Skeletal muscle tissue (tissue), 4 donors: ENCODE measurements around the gene RBM33. TPM values are rescaled to one million over a fixed set of nuclear protein-coding genes. Genes with fewer than 3 reads are reported as not detected.

Experiments
- H3K27ac ChIP-seq: one replicate; pipeline ENCODE4 v1.7.0; 2013; ENCODE audit warnings: mild to moderate bottlenecking, low read depth, low read length, inconsistent platforms
- H3K27me3 ChIP-seq, 3 donors: one replicate each; pipeline ENCODE4 v1.7.0; 2013; ENCODE audit warnings: low read length in 3 of 3; ENCODE audit not compliant: control insufficient read depth in 3 of 3, insufficient read depth in 3 of 3
- H3K36me3 ChIP-seq, 3 donors: one replicate each; pipeline ENCODE4 v1.7.0; 2013; ENCODE audit warnings: low read length in 3 of 3; ENCODE audit not compliant: control insufficient read depth in 3 of 3, insufficient read depth in 3 of 3
- H3K4me1 ChIP-seq, 3 donors: one replicate each; pipeline ENCODE4 v1.7.0; 2013; ENCODE audit warnings: low read length in 3 of 3, mild to moderate bottlenecking in 3 of 3; ENCODE audit not compliant: control insufficient read depth in 3 of 3, insufficient read depth in 3 of 3
- H3K4me3 ChIP-seq, 3 donors: one replicate each; pipeline ENCODE4 v1.7.0; 2013; ENCODE audit warnings: low read length in 3 of 3
- H3K9ac ChIP-seq, 3 donors: one replicate each; pipeline ENCODE4 v1.7.0; 2013; ENCODE audit warnings: low read length in 3 of 3, mild to moderate bottlenecking in 3 of 3, moderate library complexity in 2 of 3, low read depth in 1 of 3
- H3K9me3 ChIP-seq, 3 donors: one replicate each; pipeline ENCODE4 v1.7.0; 2013; ENCODE audit warnings: low read length in 3 of 3; ENCODE audit not compliant: control insufficient read depth in 3 of 3
- total RNA-seq: library from RNA; depleted of rRNA; stranded (reverse); fragments of >200 nt; gene quantifications from one replicate; pipeline ENCODE4 v1.2.3, GENCODE V29; 2014
- donor health status: Osteomylitis.

RBM33 gene
- total RNA-seq, 1 donor from 2014 or later = 53.2 TPM

DNA sequence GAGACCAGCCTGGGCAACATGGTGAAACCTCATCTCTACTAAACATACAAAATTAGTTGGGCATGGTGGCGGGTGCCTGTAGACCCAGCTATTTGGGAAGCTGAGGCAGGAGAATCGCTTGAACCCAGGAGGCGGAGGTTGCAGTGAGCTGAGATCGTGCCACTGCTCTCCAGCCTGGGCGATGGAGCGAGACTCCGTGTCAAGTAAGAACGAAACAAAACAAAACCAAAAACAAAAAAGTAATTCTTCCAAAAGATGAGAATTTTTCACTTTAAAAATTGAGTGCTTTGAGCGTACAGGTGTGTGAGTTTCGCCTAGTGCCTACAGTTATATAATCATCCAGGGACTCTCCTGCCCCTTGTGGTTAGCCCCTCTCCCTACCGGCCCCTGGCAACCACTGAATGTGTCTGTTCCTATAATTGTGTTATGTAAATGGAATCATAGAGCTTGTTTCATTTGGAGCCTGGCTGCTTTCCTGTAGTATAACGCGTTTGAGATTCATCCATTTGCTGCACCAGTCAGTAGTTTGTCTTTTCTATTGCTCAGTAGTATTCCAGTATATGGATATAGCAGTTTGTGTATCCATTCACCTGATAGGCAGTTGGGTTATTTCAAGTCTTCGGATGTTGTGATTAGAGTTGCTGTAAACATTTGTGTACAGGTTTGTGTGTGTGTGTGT lies 80.0 kb downstream of the RBM33 start:
- Histone ChIP-seq H3K36me3 (peaks cover 0 to 10% (median 0%) of the 10 kb centered on the region in 3 donors), H3K27me3 (no peaks in the 10 kb centered on the region), H3K4me1 (peaks cover 0 to 14% (median 2%) of the 10 kb centered on the region in 3 donors)

DNA sequence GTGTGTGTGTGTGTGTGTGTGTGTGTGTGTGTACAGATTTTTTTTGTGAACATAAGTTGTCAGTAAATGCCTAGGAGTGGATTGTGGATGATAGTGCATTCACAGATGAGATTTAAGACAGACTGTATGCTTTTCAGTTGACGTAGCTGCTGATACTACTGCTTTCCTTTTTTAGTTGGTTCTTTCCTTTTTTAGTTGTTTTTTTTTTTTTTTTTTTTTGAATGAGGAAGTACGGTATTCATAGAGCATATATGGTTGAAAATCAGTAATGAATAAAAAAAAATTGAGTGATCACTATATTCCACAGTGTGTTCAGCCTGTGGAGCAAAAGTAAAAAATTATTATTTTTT lies 80.5 kb downstream of the RBM33 start:
- Histone ChIP-seq H3K27ac (no peak overlapping the region), H3K36me3 (peaks cover 0 to 10% (median 0%) of the 10 kb centered on the region in 3 donors), H3K4me1 (peaks cover 0 to 18% (median 2%) of the 10 kb centered on the region in 3 donors), H3K9me3 (no peaks in the 10 kb centered on the region), H3K9ac (no peak overlapping the region), H3K4me3 (no peak overlapping the region), H3K27me3 (no peaks in the 10 kb centered on the region)

More for the DNA sequence above, 80.0 kb downstream of the RBM33 start:
- no peaks in the 10 kb centered on the region for H3K9me3 ChIP-seq
- no peak overlapping the region for H3K4me3 ChIP-seq
- H3K27ac ChIP-seq = no peak overlapping the region
- no peak overlapping the region for H3K9ac ChIP-seq

- Histone ChIP-seq H3K27me3 (no peaks in the 10 kb centered on the region), H3K4me3 (no peak overlapping the region), H3K4me1 (peaks cover 0 to 29% (median 7%) of the 10 kb centered on the region in 3 donors)
Observed at GRCh38 chr7:155727616-155728015, 83.2 kb downstream of the RBM33 start.

GRCh38 chr7:155728116-155728515 lies 83.7 kb downstream of the RBM33 start:
- H3K4me1 ChIP-seq = peaks cover 0 to 33% (median 11%) of the 10 kb centered on the region in 3 donors
- no peaks in the 10 kb centered on the region for H3K9me3 ChIP-seq
- H3K9ac ChIP-seq = no peak overlapping the region
- H3K36me3 ChIP-seq = peaks cover 0 to 11% (median 0%) of the 10 kb centered on the region in 3 donors
- H3K27ac ChIP-seq = no peak overlapping the region
- H3K4me3 ChIP-seq = no peak overlapping the region
- H3K27me3 ChIP-seq = no peaks in the 10 kb centered on the region

More at GRCh38 chr7:155727616-155728015, 83.2 kb downstream of the RBM33 start:
- Histone ChIP-seq H3K9ac (no peak overlapping the region), H3K36me3 (peaks cover 0 to 14% (median 0%) of the 10 kb centered on the region in 3 donors), H3K27ac (no peak overlapping the region), H3K9me3 (no peaks in the 10 kb centered on the region)

DNA sequence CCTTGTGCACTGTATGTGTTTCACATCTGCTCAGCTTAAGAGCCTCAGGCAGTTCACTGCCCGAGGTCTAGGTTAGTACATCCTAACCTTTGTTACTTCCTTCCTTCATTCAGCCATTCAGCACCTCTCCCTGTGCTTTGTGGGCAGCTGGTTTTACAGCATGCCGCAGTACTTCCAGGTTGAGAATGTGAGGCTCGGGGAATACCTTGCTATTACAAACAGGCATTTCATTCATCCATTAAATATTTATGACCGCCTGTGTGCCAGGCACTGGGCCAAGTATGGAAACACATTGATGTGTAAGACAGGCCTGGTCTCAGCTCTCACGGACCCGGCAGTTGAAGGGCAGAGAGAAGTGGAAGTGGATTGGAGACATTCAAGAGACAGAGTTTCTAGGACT lies 85.4 kb downstream of the RBM33 start:
- H3K4me3 ChIP-seq = no peak overlapping the region
- H3K4me1 ChIP-seq = peaks cover 6 to 37% (median 17%) of the 10 kb centered on the region in 3 donors
- H3K27ac ChIP-seq = no peak overlapping the region

GRCh38 chr7:155731380-155731779 lies 86.9 kb downstream of the RBM33 start:
- Histone ChIP-seq H3K4me3 (no peak overlapping the region), H3K4me1 (peaks cover 6 to 37% (median 17%) of the 10 kb centered on the region in 3 donors), H3K27ac (no peak overlapping the region), H3K27me3 (no peaks in the 10 kb centered on the region), H3K36me3 (peaks cover 0 to 7% (median 0%) of the 10 kb centered on the region in 3 donors), H3K9ac (no peak overlapping the region), H3K9me3 (no peaks in the 10 kb centered on the region)

More for the DNA sequence above, 85.4 kb downstream of the RBM33 start:
- Histone ChIP-seq H3K27me3 (no peaks in the 10 kb centered on the region), H3K9ac (no peak overlapping the region), H3K9me3 (no peaks in the 10 kb centered on the region), H3K36me3 (peaks cover 0 to 7% (median 0%) of the 10 kb centered on the region in 3 donors)

DNA sequence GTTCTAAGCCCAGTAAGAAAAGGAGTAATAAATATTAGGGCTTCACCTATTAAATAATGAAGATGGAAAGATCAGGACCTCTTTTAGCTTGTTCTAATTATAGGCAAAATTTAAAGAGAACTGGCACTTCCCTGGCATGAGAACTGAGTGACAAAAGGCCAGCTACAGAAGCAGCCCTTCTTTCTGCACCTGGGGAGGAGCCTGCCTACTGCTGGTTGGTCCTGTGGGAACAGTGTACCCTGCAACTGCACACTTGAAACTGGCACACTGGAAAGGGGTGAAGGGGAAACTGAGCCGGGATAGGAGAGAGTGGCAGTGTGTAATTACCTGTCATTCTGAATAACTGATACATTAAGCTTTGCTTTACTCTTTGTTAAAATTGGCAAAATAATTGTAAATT lies 87.4 kb downstream of the RBM33 start:
- H3K9ac ChIP-seq = no peak overlapping the region
- H3K27me3 ChIP-seq = no peaks in the 10 kb centered on the region
- no peak overlapping the region for H3K4me3 ChIP-seq
- peaks cover 6 to 32% (median 17%) of the 10 kb centered on the region in 3 donors for H3K4me1 ChIP-seq
- H3K9me3 ChIP-seq = no peaks in the 10 kb centered on the region
- H3K36me3 ChIP-seq = peaks cover 0 to 7% (median 0%) of the 10 kb centered on the region in 3 donors
- H3K27ac ChIP-seq = no peak overlapping the region

GRCh38 chr7:155732286-155732685 lies 87.8 kb downstream of the RBM33 start:
- Histone ChIP-seq H3K27me3 (no peaks in the 10 kb centered on the region), H3K9me3 (no peaks in the 10 kb centered on the region), H3K36me3 (peaks cover 0 to 7% (median 2%) of the 10 kb centered on the region in 3 donors), H3K27ac (no peak overlapping the region), H3K9ac (no peak overlapping the region), H3K4me3 (no peak overlapping the region), H3K4me1 (peaks cover 6 to 29% (median 17%) of the 10 kb centered on the region in 3 donors)

GRCh38 chr7:155733582-155734444 lies 89.4 kb downstream of the RBM33 start:
- H3K9ac ChIP-seq = no peak overlapping the region
- H3K4me1 ChIP-seq = peaks cover 6 to 29% (median 17%) of the 10 kb centered on the region in 3 donors
- no peak overlapping the region for H3K4me3 ChIP-seq
- H3K9me3 ChIP-seq = no peaks in the 10 kb centered on the region
- H3K27ac ChIP-seq = no peak overlapping the region
- peaks cover 5 to 17% (median 11%) of the 10 kb centered on the region in 3 donors for H3K36me3 ChIP-seq
- H3K27me3 ChIP-seq = no peaks in the 10 kb centered on the region

- Histone ChIP-seq H3K27ac (no peak overlapping the region), H3K4me3 (no peak overlapping the region)
Observed at GRCh38 chr7:155734445-155734809, 90.0 kb downstream of the RBM33 start.

More at GRCh38 chr7:155734445-155734809, 90.0 kb downstream of the RBM33 start:
- Histone ChIP-seq H3K4me1 (peaks cover 6 to 29% (median 17%) of the 10 kb centered on the region in 3 donors), H3K9ac (no peak overlapping the region), H3K9me3 (no peaks in the 10 kb centered on the region), H3K27me3 (no peaks in the 10 kb centered on the region), H3K36me3 (peaks cover 5 to 17% (median 11%) of the 10 kb centered on the region in 3 donors)
